ENCODE data around the gene RABGEF1. TPM values are rescaled to one million over a fixed set of nuclear protein-coding genes. Genes with fewer than 3 reads are reported as not detected.

RABGEF1 gene
- total RNA-seq, 1 experiment from 2014 or later, result 27.3 TPM

Other genes starting within 250 kb of the RABGEF1 start
- gene KCTD7, start 111.9 kb upstream of the RABGEF1 start, total RNA-seq (2021; ENCODE audit: unreplicated experiment), result 28.0 TPM
- 176 TPM for gene TMEM248, start 180.5 kb downstream of the RABGEF1 start, total RNA-seq (2021; ENCODE audit: unreplicated experiment)

All from Panc1 (cell line).